Spleen (tissue), 7 donors: ENCODE data around the gene CFAP54.

Source experiments
- POLR2A ChIP-seq, 3 donors: fragments of 450-650 bp; IDR thresholded peaks; one replicate each; pipeline ENCODE4 v1.5.1; 2017; ENCODE audit warnings: antibody characterized with exemption in 3 of 3, mild to moderate bottlenecking in 1 of 3
- POLR2AphosphoS5 ChIP-seq, 3 donors: sonication (generic); formaldehyde crosslinking; IDR thresholded peaks; one replicate each; pipeline ENCODE4 v1.5.1; 2017; ENCODE audit warnings: antibody characterized with exemption in 3 of 3
- TF ChIP-seq, protein P1 (sequence below), 11 experiments: fragments of 200-600 bp in 7 of 11; fragments of 450-650 bp in 4 of 11; sonication (generic) in 4 of 11; IDR thresholded peaks in 8 of 11; conservative IDR thresholded peaks in 3 of 11; 1 replicate in 7 of 11; 2 replicates in 4 of 11; pipeline versions ENCODE4 v1.4.0 to v1.8.0; 2016 to 2021; ENCODE audit warnings: antibody characterized with exemption in 11 of 11, inconsistent platforms in 4 of 11, mild to moderate bottlenecking in 1 of 11
- donor health status: DM: no; HTN: no; CAD: no; lungs with moderate emphysema.
- donor health status: DM: no; HTN: no; CAD: no.
- donor health status: DM: no; HTN: no; CAD: no.

DNA sequence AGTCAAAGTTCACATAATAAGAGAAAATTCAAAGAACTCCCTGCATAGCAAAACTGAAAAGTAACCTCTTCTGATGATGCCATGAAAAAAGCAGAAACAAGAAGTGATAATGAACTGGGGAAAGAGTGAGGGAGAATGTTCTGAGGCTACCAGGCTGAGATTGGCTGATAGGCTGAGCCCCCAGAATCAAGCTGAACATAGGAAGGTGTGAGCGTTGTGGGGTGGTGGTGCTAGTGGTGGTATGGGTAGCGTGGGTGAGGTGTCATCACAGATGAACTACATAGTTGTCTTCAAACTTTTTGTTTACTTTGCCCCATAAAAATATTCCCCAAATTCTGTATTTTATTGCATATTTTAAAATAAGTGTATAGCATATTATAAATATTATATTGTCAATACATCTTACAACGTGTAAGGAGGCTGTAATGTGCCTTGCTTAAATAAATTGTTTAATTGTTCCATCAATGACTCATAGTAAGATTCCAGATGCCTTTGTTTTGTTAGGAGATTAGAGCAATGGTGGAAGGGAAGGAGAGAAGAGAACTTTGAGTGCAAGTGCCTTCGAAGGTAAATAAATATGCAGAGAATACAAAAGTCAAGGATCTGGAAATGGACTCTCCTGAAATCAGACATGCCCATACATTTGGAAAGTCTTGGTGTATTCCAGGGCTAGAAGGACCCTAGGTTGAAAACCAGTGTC lies 15.8 kb upstream of the CFAP54 start:
- TF ChIP-seq POLR2A (IDR thresholded peaks at IDR 0.05) (no peak), POLR2AphosphoS5 (IDR thresholded peaks at IDR 0.05) (no peak)
- TF ChIP-seq, protein P1, sequence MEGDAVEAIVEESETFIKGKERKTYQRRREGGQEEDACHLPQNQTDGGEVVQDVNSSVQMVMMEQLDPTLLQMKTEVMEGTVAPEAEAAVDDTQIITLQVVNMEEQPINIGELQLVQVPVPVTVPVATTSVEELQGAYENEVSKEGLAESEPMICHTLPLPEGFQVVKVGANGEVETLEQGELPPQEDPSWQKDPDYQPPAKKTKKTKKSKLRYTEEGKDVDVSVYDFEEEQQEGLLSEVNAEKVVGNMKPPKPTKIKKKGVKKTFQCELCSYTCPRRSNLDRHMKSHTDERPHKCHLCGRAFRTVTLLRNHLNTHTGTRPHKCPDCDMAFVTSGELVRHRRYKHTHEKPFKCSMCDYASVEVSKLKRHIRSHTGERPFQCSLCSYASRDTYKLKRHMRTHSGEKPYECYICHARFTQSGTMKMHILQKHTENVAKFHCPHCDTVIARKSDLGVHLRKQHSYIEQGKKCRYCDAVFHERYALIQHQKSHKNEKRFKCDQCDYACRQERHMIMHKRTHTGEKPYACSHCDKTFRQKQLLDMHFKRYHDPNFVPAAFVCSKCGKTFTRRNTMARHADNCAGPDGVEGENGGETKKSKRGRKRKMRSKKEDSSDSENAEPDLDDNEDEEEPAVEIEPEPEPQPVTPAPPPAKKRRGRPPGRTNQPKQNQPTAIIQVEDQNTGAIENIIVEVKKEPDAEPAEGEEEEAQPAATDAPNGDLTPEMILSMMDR (IDR thresholded peaks at IDR 0.05 in 8 of 11, conservative IDR thresholded peaks at IDR 0.05 in 3 of 11): no peak
